Endodermal cell (in vitro differentiated cells): Measurements from ENCODE around the gene DERL3. TPM values are rescaled to one million over a fixed set of nuclear protein-coding genes. Genes with fewer than 3 reads are reported as not detected.

ENCODE experiments used
- DNase-seq: peaks from one replicate; pipeline ENCODE4 v3.0.0-alpha.2; 2017
- H3K27ac ChIP-seq: 2 replicates; pipeline ENCODE4 v1.5.1; 2013; ENCODE audit warnings: mild to moderate bottlenecking, low read depth, low read length, moderate library complexity
- H3K27me3 ChIP-seq: 2 replicates; pipeline ENCODE4 v1.6.1; 2013; ENCODE audit warnings: mild to moderate bottlenecking, low read length, moderate library complexity; ENCODE audit not compliant: insufficient read depth, control insufficient read depth, poor library complexity, severe bottlenecking
- H3K36me3 ChIP-seq: 2 replicates; pipeline ENCODE4 v1.7.0; 2013; ENCODE audit warnings: mild to moderate bottlenecking, low read length, moderate library complexity; ENCODE audit not compliant: control insufficient read depth, insufficient read depth
- H3K4me1 ChIP-seq: one replicate; pipeline ENCODE4 v1.7.0; 2013; ENCODE audit warnings: low read length; ENCODE audit not compliant: control insufficient read depth, insufficient read depth
- H3K4me3 ChIP-seq: 2 replicates; pipeline ENCODE4 v1.5.1; 2013; ENCODE audit warnings: mild to moderate bottlenecking, low read length, moderate library complexity
- H3K9ac ChIP-seq: 2 replicates; pipeline ENCODE4 v1.6.1; 2013; ENCODE audit warnings: mild to moderate bottlenecking, low read length, moderate library complexity; ENCODE audit not compliant: poor library complexity, severe bottlenecking; ENCODE audit errors: extremely low read depth
- H3K9me3 ChIP-seq: 2 replicates; pipeline ENCODE4 v1.6.1; 2013; ENCODE audit warnings: mild to moderate bottlenecking, low read length, moderate library complexity; ENCODE audit not compliant: control insufficient read depth
- H3K27ac Mint-ChIP-seq: 2 replicates; pipeline ENCODE4 v1.8.0; 2020; ENCODE audit warnings: mixed read lengths
- H3K27me3 Mint-ChIP-seq: 2 replicates; pipeline ENCODE4 v1.8.0; 2021; ENCODE audit warnings: mild to moderate bottlenecking, mixed read lengths; ENCODE audit not compliant: insufficient read depth
- H3K36me3 Mint-ChIP-seq: 2 replicates; pipeline ENCODE4 v1.8.0; 2020; ENCODE audit warnings: low read depth, mixed read lengths
- H3K4me1 Mint-ChIP-seq: 2 replicates; pipeline ENCODE4 v1.8.0; 2020; ENCODE audit warnings: mixed read lengths
- H3K4me3 Mint-ChIP-seq: 2 replicates; pipeline ENCODE4 v1.8.0; 2020; ENCODE audit warnings: mild to moderate bottlenecking, moderate library complexity, mixed read lengths
- H3K9me3 Mint-ChIP-seq: 2 replicates; pipeline ENCODE4 v1.8.0; 2020; ENCODE audit warnings: mild to moderate bottlenecking, mixed read lengths
- WGBS, 2 experiments: methylation state at CpG; one replicate each; pipeline versions ENCODE4 v1.1.5 to v1.1.7; 2013; ENCODE audit warnings: missing lambda C conversion rate in 2 of 2, mixed read lengths in 1 of 2; ENCODE audit not compliant: insufficient coverage in 1 of 2, insufficient read length in 1 of 2; 5-methylcytosine and 5-hydroxymethylcytosine counted together
- total RNA-seq, 2 donors: library from RNA; stranded (reverse); fragmentation: NEBNext Ultra II Directional in 1 of 2; extraction: Animal tissue kit (Norgen Biotek cat#: 25700) in 1 of 2; gene quantifications; 2 replicates in 1 of 2; 3 replicates in 1 of 2; pipeline ENCODE4 v1.2.1, GENCODE V29; 2021
- TF ChIP-seq, protein P1 (sequence below): fragments of 200-600 bp; sonication (generic); conservative IDR thresholded peaks from 2 replicates; pipeline ENCODE4 v1.5.0; 2021; ENCODE audit warnings: antibody characterized with exemption, mild to moderate bottlenecking

The DERL3 gene
- total RNA-seq, 2 donors from 2014 or later = 6.3 to 7.6 TPM

DNA sequence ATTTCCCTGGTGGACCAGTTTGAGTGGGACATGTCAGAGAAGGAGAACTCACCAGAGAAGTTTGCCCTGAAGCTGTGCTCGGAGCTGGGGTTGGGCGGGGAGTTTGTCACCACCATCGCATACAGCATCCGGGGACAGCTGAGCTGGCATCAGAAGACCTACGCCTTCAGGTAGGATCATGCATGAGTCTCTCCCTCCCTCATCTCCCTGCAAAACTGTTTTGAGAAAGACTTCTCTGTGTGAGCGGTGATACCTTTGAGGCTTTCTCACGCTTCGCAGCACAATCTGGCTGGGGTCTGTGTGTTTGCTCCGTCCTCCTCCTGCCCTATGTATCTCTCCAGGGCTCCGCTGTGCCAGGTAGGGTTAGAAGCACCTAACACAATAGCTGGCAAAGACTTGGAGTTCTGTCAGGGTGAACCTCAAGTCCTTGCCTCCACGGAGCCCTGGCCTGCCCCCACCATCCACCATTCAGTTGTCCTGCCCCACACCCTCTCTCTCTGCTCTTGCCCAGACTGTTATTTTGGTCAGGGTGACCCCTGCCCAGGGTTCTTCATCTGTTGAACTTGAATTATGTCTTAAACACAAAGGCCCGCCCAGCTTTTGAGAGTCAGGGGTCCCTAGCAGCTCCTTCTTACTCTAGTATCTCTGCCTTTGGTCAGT is 13.4 kb downstream of the DERL3 start:
- no peaks in the 10 kb centered on the region for H3K27me3 Mint-ChIP-seq
- Histone ChIP-seq H3K27me3 (no peaks in the 10 kb centered on the region), H3K27ac (peak overlapping the region; percentile 49), H3K4me3 (no peak overlapping the region), H3K9me3 (no peaks in the 10 kb centered on the region), H3K9ac (no peak overlapping the region), H3K4me1 (no peaks in the 10 kb centered on the region), H3K36me3 (peaks cover 78% of the 10 kb centered on the region)
- no peak overlapping the region for H3K4me3 Mint-ChIP-seq
- DNase-seq = no peak
- TF ChIP-seq, protein P1, sequence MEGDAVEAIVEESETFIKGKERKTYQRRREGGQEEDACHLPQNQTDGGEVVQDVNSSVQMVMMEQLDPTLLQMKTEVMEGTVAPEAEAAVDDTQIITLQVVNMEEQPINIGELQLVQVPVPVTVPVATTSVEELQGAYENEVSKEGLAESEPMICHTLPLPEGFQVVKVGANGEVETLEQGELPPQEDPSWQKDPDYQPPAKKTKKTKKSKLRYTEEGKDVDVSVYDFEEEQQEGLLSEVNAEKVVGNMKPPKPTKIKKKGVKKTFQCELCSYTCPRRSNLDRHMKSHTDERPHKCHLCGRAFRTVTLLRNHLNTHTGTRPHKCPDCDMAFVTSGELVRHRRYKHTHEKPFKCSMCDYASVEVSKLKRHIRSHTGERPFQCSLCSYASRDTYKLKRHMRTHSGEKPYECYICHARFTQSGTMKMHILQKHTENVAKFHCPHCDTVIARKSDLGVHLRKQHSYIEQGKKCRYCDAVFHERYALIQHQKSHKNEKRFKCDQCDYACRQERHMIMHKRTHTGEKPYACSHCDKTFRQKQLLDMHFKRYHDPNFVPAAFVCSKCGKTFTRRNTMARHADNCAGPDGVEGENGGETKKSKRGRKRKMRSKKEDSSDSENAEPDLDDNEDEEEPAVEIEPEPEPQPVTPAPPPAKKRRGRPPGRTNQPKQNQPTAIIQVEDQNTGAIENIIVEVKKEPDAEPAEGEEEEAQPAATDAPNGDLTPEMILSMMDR = no peak
- 94 to 99% methylated on average over 10 to 12 of the region's 12 CpGs for WGBS, 2 experiments
- no peak overlapping the region for H3K27ac Mint-ChIP-seq
- no peaks in the 10 kb centered on the region for H3K4me1 Mint-ChIP-seq
- H3K9me3 Mint-ChIP-seq = no peaks in the 10 kb centered on the region
- peaks cover 82% of the 10 kb centered on the region for H3K36me3 Mint-ChIP-seq

DNA sequence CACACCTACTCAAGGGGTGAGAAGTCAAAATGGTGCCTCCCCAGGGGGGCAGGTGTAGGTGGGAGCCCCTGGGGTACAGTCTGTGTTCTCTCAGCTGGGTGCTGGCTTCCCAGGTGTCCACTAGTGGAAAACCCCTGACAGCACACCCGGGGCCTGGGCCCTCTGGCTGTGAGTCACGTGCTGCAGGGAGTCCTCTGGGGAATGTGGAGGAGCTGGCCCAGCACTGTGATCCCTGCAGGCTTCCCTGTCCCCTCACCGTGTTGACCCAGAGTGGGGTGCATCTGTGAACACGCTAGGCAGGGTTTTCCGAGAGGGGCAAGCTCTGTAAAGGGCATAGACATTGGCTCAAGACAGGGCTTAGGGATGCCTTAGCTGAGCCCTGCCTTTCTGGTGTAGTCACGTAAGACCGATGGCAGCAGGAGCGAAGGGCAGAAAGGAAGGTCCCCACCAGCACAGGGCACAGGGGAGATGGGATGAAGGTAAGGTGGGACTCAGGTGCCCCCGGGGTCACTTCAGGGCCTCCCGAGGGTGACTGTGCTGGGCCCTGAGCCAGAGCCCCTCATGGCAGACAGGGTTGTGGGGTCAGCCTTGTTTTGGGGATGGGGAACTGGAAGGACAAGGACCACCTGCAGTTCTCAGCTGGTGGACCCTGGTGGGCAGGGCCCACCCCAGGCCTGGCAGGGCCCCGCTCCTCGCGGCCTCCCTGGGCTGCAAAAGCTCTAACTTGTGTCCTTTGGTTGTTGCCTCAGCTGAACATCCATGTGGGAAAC is 14.1 kb downstream of the DERL3 start:
- Histone ChIP-seq H3K4me3 (no peak overlapping the region), H3K9me3 (no peaks in the 10 kb centered on the region), H3K27ac (no peak overlapping the region), H3K4me1 (no peaks in the 10 kb centered on the region), H3K27me3 (no peaks in the 10 kb centered on the region), H3K36me3 (peaks cover 78% of the 10 kb centered on the region), H3K9ac (no peak overlapping the region)
- Mint-ChIP-seq H3K4me1 (no peaks in the 10 kb centered on the region), H3K36me3 (peaks cover 82% of the 10 kb centered on the region), H3K9me3 (no peaks in the 10 kb centered on the region), H3K27me3 (no peaks in the 10 kb centered on the region), H3K27ac (peak overlapping the region; percentile 55), H3K4me3 (no peak overlapping the region)
- WGBS, 2 experiments = 95 to 97% methylated on average over 6 to 13 of the region's 13 CpGs
- no peak for DNase-seq
- TF ChIP-seq, protein P1 = no peak

DNA sequence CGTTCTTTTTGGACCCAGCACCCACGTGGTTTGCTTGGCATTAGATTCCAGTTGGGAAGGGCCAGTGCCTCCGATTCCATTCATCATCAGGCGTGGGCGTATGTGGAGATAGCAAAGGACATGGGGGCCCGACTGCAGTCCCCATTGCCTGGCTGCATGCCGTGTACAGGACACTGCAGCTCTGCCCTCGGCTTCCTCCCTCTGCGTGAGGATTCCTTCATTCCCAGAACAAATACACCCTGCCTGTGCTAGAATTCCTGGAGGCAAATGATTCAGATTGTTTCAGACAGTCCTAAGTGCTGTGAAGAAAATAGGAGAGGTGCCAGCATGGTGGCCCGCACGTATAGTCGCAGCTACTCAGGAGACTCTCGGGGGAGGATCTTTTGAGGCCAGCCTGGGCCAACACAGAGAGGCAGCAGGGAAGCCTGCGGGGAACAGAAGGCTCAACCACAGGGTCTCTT is 15.4 kb downstream of the DERL3 start:
- Histone ChIP-seq H3K27me3 (no peaks in the 10 kb centered on the region), H3K36me3 (peaks cover 78% of the 10 kb centered on the region), H3K4me3 (no peak overlapping the region), H3K27ac (no peak overlapping the region), H3K9ac (no peak overlapping the region), H3K4me1 (no peaks in the 10 kb centered on the region), H3K9me3 (no peaks in the 10 kb centered on the region)
- WGBS, 2 experiments = 90 to 96% methylated on average over 12 to 14 of the region's 14 CpGs
- Mint-ChIP-seq H3K4me3 (no peak overlapping the region), H3K27me3 (no peaks in the 10 kb centered on the region), H3K27ac (no peak overlapping the region), H3K4me1 (no peaks in the 10 kb centered on the region), H3K36me3 (peaks cover 82% of the 10 kb centered on the region), H3K9me3 (no peaks in the 10 kb centered on the region)
- no peak for DNase-seq
- TF ChIP-seq, protein P1 = no peak
